Activated T-cell treated with anti-CD3 and anti-CD28 coated beads, Interleukin-2, amount 50 U/mL, for 72 hours (primary cell): Measurements from ENCODE around the gene SNAI1. TPM values are rescaled to one million over a fixed set of nuclear protein-coding genes. Genes with fewer than 3 reads are reported as not detected.
A peak's percentile ranks its signal among the peaks of the same experiment; 100 is the strongest.
"Not testable (repeated sequence)": the region's sequence is repeated elsewhere in the genome, so short reads cannot be mapped to it uniquely, and the experiment has no call there.

Experiments used
- ATAC-seq, 2 donors: fragments of 150-1000 bp; cut with Tn5 transposase; replicated peaks in 1 of 2; 2 replicates each; pipeline ENCODE4 v1.10.0; 2021; ENCODE audit warnings: moderate library complexity in 2 of 2, mild to moderate bottlenecking in 1 of 2
- DNase-seq, 2 donors: peaks; one replicate each; pipeline ENCODE4 v3.0.0; 2021 to 2022; ENCODE audit warnings: mixed read lengths in 1 of 2
- H3K27ac Mint-ChIP-seq: one replicate; pipeline ENCODE4 v1.8.0; 2022; ENCODE audit warnings: mild to moderate bottlenecking, moderate library complexity, mixed read lengths
- H3K27me3 Mint-ChIP-seq: one replicate; pipeline ENCODE4 v1.8.0; 2022; ENCODE audit warnings: low read depth, mixed read lengths
- H3K36me3 Mint-ChIP-seq, 2 donors: one replicate each; pipeline ENCODE4 v1.8.0; 2022; ENCODE audit warnings: mixed read lengths in 2 of 2, mild to moderate bottlenecking in 1 of 2; ENCODE audit not compliant: insufficient read depth in 2 of 2
- H3K4me1 Mint-ChIP-seq: one replicate; pipeline ENCODE4 v1.8.0; 2022; ENCODE audit warnings: low read depth, mixed read lengths
- H3K4me3 Mint-ChIP-seq, 2 donors: one replicate each; pipeline ENCODE4 v1.8.0; 2022; ENCODE audit warnings: mild to moderate bottlenecking in 2 of 2, mixed read lengths in 2 of 2, moderate library complexity in 2 of 2
- H3K9me3 Mint-ChIP-seq, 2 donors: one replicate each; pipeline ENCODE4 v1.8.0; 2022; ENCODE audit warnings: mixed read lengths in 2 of 2
- total RNA-seq, 2 donors: library from RNA; stranded (reverse); gene quantifications; one replicate each; pipeline ENCODE4 v1.2.3, GENCODE V29; 2022

The SNAI1 gene
- total RNA-seq, 2 donors from 2014 or later: 1.3 TPM

GRCh38 chr20:49948809-49949507 is 33.8 kb upstream of the SNAI1 start:
- DNase-seq (no peak), ATAC-seq (no peak)
- H3K27ac Mint-ChIP-seq: no peak overlapping the region
- peaks cover 16 to 40% of the 10 kb centered on the region in 2 donors for H3K36me3 Mint-ChIP-seq
- H3K4me3 Mint-ChIP-seq: no peak overlapping the region
- no peaks in the 10 kb centered on the region for H3K9me3 Mint-ChIP-seq
- H3K4me1 Mint-ChIP-seq: peaks cover 31% of the 10 kb centered on the region
- no peaks in the 10 kb centered on the region for H3K27me3 Mint-ChIP-seq

GRCh38 chr20:49951151-49951550 is 31.6 kb upstream of the SNAI1 start:
- DNase-seq (no peak), ATAC-seq (peak; percentile 91 to 96)
- Mint-ChIP-seq H3K4me3 (peak overlapping the region in 1 of 2 donors; percentile 55), H3K36me3 (peaks cover 19 to 48% of the 10 kb centered on the region in 2 donors), H3K27me3 (no peaks in the 10 kb centered on the region), H3K4me1 (peaks cover 31% of the 10 kb centered on the region), H3K27ac (peak overlapping the region; percentile 69), H3K9me3 (no peaks in the 10 kb centered on the region)

- H3K9me3 Mint-ChIP-seq: no peaks in the 10 kb centered on the region
- H3K4me3 Mint-ChIP-seq: no peak overlapping the region
- ATAC-seq: no peak
- no peak overlapping the region for H3K27ac Mint-ChIP-seq
- H3K4me1 Mint-ChIP-seq: peaks cover 22% of the 10 kb centered on the region
- peaks cover 9 to 29% of the 10 kb centered on the region in 2 donors for H3K36me3 Mint-ChIP-seq
- no peak for DNase-seq
- no peaks in the 10 kb centered on the region for H3K27me3 Mint-ChIP-seq
Observed at GRCh38 chr20:49955167-49955566, 27.6 kb upstream of the SNAI1 start.

- not testable (repeated sequence) for H3K9me3 Mint-ChIP-seq, ATAC-seq, H3K27me3 Mint-ChIP-seq, H3K4me3 Mint-ChIP-seq, H3K27ac Mint-ChIP-seq, DNase-seq
- Mint-ChIP-seq H3K36me3 (peaks cover 5 to 23% of the 10 kb centered on the region in 2 donors), H3K4me1 (peaks cover 14% of the 10 kb centered on the region)
Observed at GRCh38 chr20:49955830-49956396, 26.9 kb upstream of the SNAI1 start.

- Mint-ChIP-seq H3K4me1 (peaks cover 8% of the 10 kb centered on the region), H3K36me3 (peaks cover 2 to 17% of the 10 kb centered on the region in 2 donors), H3K27me3 (no peaks in the 10 kb centered on the region), H3K4me3 (no peak overlapping the region), H3K9me3 (no peaks in the 10 kb centered on the region), H3K27ac (no peak overlapping the region)
- no peak for ATAC-seq
- no peak for DNase-seq
Observed at GRCh38 chr20:49956689-49957088, 26.1 kb upstream of the SNAI1 start.

- not testable (repeated sequence) for H3K27me3 Mint-ChIP-seq, H3K4me3 Mint-ChIP-seq, H3K9me3 Mint-ChIP-seq, DNase-seq, H3K4me1 Mint-ChIP-seq
- Mint-ChIP-seq H3K36me3 (peaks cover 2 to 18% of the 10 kb centered on the region in 2 donors), H3K27ac (peak overlapping the region; percentile 21)
- ATAC-seq: peak in 1 of 2 donors; percentile 49
Observed at GRCh38 chr20:49957089-49957938, 25.5 kb upstream of the SNAI1 start.

- H3K36me3 Mint-ChIP-seq: peaks cover 0 to 6% of the 10 kb centered on the region in 2 donors
- peaks cover 8% of the 10 kb centered on the region for H3K4me1 Mint-ChIP-seq
- H3K9me3 Mint-ChIP-seq: no peaks in the 10 kb centered on the region
- ATAC-seq: no peak
- peak overlapping the region; percentile 68 for H3K27ac Mint-ChIP-seq
- H3K4me3 Mint-ChIP-seq: no peak overlapping the region
- no peaks in the 10 kb centered on the region for H3K27me3 Mint-ChIP-seq
- no peak for DNase-seq
Observed at GRCh38 chr20:49961413-49961812, 21.4 kb upstream of the SNAI1 start.

GRCh38 chr20:49964964-49965780 is 17.6 kb upstream of the SNAI1 start:
- Mint-ChIP-seq H3K27ac (no peak overlapping the region), H3K9me3 (no peaks in the 10 kb centered on the region), H3K36me3 (peaks cover 0 to 1% of the 10 kb centered on the region in 2 donors), H3K4me3 (no peak overlapping the region), H3K27me3 (no peaks in the 10 kb centered on the region), H3K4me1 (no peaks in the 10 kb centered on the region)
- DNase-seq (peak in 1 of 2 donors; percentile 40), ATAC-seq (peak in 1 of 2 donors; percentile 32)

GRCh38 chr20:49965781-49966305 is 16.9 kb upstream of the SNAI1 start:
- DNase-seq (no peak), ATAC-seq (no peak)
- Mint-ChIP-seq H3K36me3 (peaks cover 0 to 1% of the 10 kb centered on the region in 2 donors), H3K4me1 (no peaks in the 10 kb centered on the region), H3K27ac (no peak overlapping the region), H3K27me3 (no peaks in the 10 kb centered on the region), H3K9me3 (no peaks in the 10 kb centered on the region), H3K4me3 (no peak overlapping the region)

- DNase-seq: no peak
- Mint-ChIP-seq H3K27ac (no peak overlapping the region), H3K27me3 (no peaks in the 10 kb centered on the region), H3K36me3 (peaks cover 0 to 1% of the 10 kb centered on the region in 2 donors), H3K9me3 (no peaks in the 10 kb centered on the region), H3K4me3 (no peak overlapping the region), H3K4me1 (no peaks in the 10 kb centered on the region)
- ATAC-seq: no peak
Observed at GRCh38 chr20:49966861-49967260, 15.9 kb upstream of the SNAI1 start.

- no peaks in the 10 kb centered on the region for H3K4me1 Mint-ChIP-seq
- H3K27me3 Mint-ChIP-seq: no peaks in the 10 kb centered on the region
- no peaks in the 10 kb centered on the region for H3K9me3 Mint-ChIP-seq
- H3K4me3 Mint-ChIP-seq: no peak overlapping the region
- H3K36me3 Mint-ChIP-seq: no peaks in the 10 kb centered on the region
- ATAC-seq: no peak
- no peak for DNase-seq
- H3K27ac Mint-ChIP-seq: no peak overlapping the region
Observed at GRCh38 chr20:49969234-49969633, 13.5 kb upstream of the SNAI1 start.

- DNase-seq: no peak
- no peaks in the 10 kb centered on the region for H3K27me3 Mint-ChIP-seq
- no peak overlapping the region for H3K4me3 Mint-ChIP-seq
- H3K4me1 Mint-ChIP-seq: no peaks in the 10 kb centered on the region
- H3K9me3 Mint-ChIP-seq: no peaks in the 10 kb centered on the region
- H3K27ac Mint-ChIP-seq: no peak overlapping the region
- no peak for ATAC-seq
- no peaks in the 10 kb centered on the region for H3K36me3 Mint-ChIP-seq
Observed at GRCh38 chr20:49969946-49970345, 12.8 kb upstream of the SNAI1 start.
